ENCODE results near the gene CENPS. TPM values are rescaled to one million over a fixed set of nuclear protein-coding genes. Genes with fewer than 3 reads are reported as not detected.

Gene CENPS
- total and polyA plus RNA-seq, 2 of the 13 experiments (the other 11 are each of a cell fraction or from before 2014, with no cell fraction given), result 3.3 to 22.0 TPM

DNA sequence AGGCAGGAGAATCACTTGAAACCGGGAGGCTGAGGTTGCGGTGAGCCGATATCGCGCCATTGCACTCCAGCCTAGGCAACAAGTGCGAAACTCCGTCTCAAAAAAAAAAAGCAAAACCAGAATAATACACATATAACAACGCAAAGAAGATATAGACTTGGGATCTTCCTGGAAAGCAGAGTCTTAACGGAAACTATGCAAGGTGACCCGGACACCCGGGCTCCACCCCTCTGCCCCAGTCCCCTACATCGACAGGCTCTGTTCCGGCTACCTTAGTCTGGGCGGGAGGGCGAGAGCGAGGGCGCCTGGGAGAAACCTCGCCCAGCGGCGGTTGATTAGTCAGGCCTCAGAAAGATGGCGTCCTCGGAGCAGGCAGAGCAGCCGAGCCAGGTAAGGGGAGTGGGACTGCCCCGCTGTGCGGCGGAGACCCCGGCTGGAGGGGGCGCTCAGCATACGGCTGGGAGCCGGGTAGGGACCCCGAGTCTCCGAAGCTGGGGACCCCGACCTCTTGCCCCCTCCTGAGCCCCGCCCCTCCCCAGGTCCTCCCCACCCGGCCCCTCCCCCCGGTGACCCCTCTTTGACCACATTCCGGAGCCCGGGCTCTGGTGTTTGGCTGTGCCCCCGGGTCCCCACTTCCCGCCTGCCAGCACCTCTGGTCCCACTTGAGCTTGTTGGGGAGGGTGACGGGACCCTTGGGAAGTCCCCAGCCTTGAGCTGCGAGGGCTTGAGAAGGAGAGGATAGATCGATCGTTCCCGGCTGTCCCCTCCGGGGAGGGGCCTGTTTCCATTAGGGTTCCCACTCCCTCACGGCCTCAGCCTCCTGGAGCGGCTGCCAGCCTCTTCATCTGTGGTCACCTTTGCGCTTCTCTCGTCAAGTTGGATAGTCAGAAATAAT, 44.6 kb downstream of the CENPS start, which contains the start of gene PEX14 (continued):
- TF ChIP-seq PHF5A (CRISPR knock-in tag; IDR thresholded peaks at IDR 0.05; ENCODE audit: low read depth, unreplicated experiment), result peak; percentile 39
- TF ChIP-seq ZNF468 (CRISPR knock-in tag; IDR thresholded peaks at IDR 0.05), result no peak
- TF ChIP-seq, protein P1, sequence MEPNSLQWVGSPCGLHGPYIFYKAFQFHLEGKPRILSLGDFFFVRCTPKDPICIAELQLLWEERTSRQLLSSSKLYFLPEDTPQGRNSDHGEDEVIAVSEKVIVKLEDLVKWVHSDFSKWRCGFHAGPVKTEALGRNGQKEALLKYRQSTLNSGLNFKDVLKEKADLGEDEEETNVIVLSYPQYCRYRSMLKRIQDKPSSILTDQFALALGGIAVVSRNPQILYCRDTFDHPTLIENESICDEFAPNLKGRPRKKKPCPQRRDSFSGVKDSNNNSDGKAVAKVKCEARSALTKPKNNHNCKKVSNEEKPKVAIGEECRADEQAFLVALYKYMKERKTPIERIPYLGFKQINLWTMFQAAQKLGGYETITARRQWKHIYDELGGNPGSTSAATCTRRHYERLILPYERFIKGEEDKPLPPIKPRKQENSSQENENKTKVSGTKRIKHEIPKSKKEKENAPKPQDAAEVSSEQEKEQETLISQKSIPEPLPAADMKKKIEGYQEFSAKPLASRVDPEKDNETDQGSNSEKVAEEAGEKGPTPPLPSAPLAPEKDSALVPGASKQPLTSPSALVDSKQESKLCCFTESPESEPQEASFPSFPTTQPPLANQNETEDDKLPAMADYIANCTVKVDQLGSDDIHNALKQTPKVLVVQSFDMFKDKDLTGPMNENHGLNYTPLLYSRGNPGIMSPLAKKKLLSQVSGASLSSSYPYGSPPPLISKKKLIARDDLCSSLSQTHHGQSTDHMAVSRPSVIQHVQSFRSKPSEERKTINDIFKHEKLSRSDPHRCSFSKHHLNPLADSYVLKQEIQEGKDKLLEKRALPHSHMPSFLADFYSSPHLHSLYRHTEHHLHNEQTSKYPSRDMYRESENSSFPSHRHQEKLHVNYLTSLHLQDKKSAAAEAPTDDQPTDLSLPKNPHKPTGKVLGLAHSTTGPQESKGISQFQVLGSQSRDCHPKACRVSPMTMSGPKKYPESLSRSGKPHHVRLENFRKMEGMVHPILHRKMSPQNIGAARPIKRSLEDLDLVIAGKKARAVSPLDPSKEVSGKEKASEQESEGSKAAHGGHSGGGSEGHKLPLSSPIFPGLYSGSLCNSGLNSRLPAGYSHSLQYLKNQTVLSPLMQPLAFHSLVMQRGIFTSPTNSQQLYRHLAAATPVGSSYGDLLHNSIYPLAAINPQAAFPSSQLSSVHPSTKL (CRISPR knock-in tag; IDR thresholded peaks at IDR 0.05), result peak; percentile 56; the same call in 1 of the 2 replicates
- TF ChIP-seq, protein P2, sequence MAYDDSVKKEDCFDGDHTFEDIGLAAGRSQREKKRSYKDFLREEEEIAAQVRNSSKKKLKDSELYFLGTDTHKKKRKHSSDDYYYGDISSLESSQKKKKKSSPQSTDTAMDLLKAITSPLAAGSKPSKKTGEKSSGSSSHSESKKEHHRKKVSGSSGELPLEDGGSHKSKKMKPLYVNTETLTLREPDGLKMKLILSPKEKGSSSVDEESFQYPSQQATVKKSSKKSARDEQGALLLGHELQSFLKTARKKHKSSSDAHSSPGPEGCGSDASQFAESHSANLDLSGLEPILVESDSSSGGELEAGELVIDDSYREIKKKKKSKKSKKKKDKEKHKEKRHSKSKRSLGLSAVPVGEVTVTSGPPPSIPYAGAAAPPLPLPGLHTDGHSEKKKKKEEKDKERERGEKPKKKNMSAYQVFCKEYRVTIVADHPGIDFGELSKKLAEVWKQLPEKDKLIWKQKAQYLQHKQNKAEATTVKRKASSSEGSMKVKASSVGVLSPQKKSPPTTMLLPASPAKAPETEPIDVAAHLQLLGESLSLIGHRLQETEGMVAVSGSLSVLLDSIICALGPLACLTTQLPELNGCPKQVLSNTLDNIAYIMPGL (CRISPR knock-in tag; IDR thresholded peaks at IDR 0.05; ENCODE audit: borderline replicate concordance in 1 of 2, low read depth in 1 of 2), result peak in 1 of 2 experiments; percentile 68; a peak in 1 of 4 replicates
- TF ChIP-seq ETV5 (CRISPR knock-in tag; IDR thresholded peaks at IDR 0.05; ENCODE audit: borderline replicate concordance), result no peak
- peak; percentile 84 for TF ChIP-seq IRF2 (CRISPR knock-in tag; IDR thresholded peaks at IDR 0.05)
- TF ChIP-seq KDM5B (CRISPR knock-in tag; IDR thresholded peaks at IDR 0.05; ENCODE audit: borderline replicate concordance), result 0 out of 2 replicates have a peak, but pooled peaks have one; percentile 47
- peak; percentile 87 for TF ChIP-seq PHF20 (CRISPR knock-in tag; IDR thresholded peaks at IDR 0.05)
- TF ChIP-seq POLR2AphosphoS5 (IDR thresholded peaks at IDR 0.05; ENCODE audit: low read depth, low read length), result peak; percentile 75; the same call in 1 of the 2 replicates
- TF ChIP-seq, protein P3, sequence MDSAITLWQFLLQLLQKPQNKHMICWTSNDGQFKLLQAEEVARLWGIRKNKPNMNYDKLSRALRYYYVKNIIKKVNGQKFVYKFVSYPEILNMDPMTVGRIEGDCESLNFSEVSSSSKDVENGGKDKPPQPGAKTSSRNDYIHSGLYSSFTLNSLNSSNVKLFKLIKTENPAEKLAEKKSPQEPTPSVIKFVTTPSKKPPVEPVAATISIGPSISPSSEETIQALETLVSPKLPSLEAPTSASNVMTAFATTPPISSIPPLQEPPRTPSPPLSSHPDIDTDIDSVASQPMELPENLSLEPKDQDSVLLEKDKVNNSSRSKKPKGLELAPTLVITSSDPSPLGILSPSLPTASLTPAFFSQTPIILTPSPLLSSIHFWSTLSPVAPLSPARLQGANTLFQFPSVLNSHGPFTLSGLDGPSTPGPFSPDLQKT (CRISPR knock-in tag; IDR thresholded peaks at IDR 0.05; ENCODE audit: borderline replicate concordance), result no peak
- TF ChIP-seq ZNF790 (CRISPR knock-in tag; IDR thresholded peaks at IDR 0.05; ENCODE audit: borderline replicate concordance), result no peak
- no peak for TF ChIP-seq NFRKB (IDR thresholded peaks at IDR 0.05)
- TF ChIP-seq MTF2 (CRISPR knock-in tag; IDR thresholded peaks at IDR 0.05; ENCODE audit: borderline replicate concordance), result no peak
- TF ChIP-seq EED (CRISPR knock-in tag; IDR thresholded peaks at IDR 0.05), result no peak
- TF ChIP-seq KDM3A (CRISPR knock-in tag; IDR thresholded peaks at IDR 0.05; ENCODE audit: low read depth), result 0 out of 2 replicates have a peak, but pooled peaks have one; percentile 63
- peak; percentile 93 for TF ChIP-seq MAZ (IDR thresholded peaks at IDR 0.05; ENCODE audit: borderline replicate concordance, low read depth, low read length)
- peak; percentile 46; the same call in 1 of the 2 replicates for TF ChIP-seq MAZ (CRISPR knock-in tag; IDR thresholded peaks at IDR 0.05; ENCODE audit: low read depth)
- no peak for TF ChIP-seq ZSCAN30 (CRISPR knock-in tag; IDR thresholded peaks at IDR 0.05)
- TF ChIP-seq ZNF564 (CRISPR knock-in tag; IDR thresholded peaks at IDR 0.05), result no peak
- TF ChIP-seq FOXK2 (IDR thresholded peaks at IDR 0.05), result no peak
- 0 out of 2 replicates have a peak, but pooled peaks have one; percentile 51 for TF ChIP-seq ZNF367 (CRISPR knock-in tag; IDR thresholded peaks at IDR 0.05; ENCODE audit: borderline replicate concordance)
- no peak for TF ChIP-seq ZMYM2 (CRISPR knock-in tag; IDR thresholded peaks at IDR 0.05)
- TF ChIP-seq RORA (CRISPR knock-in tag; IDR thresholded peaks at IDR 0.05), result no peak
- TF ChIP-seq MIER2 (CRISPR knock-in tag; IDR thresholded peaks at IDR 0.05), result no peak
